Keratinocyte (primary cell): ENCODE results near the gene GHRH. TPM values are rescaled to one million over a fixed set of nuclear protein-coding genes. Genes with fewer than 3 reads are reported as not detected.

Experiments
- DNase-seq: peaks from one replicate; pipeline ENCODE4 v3.0.0-alpha.2; 2011; ENCODE audit warnings: low read depth, missing footprints, low spot score
- FAIRE-seq: peaks from 2 replicates; lab custom pipeline; 2011; peaks lifted over from hg19 to GRCh38; lab: Jason Lieb, UNC
- H2AFZ ChIP-seq: 2 replicates; pipeline ENCODE4 v1.6.0; 2012; ENCODE audit warnings: low read length, control low read depth, inconsistent platforms; ENCODE audit not compliant: control insufficient read depth
- H3K27ac ChIP-seq: 2 replicates; pipeline ENCODE4 v1.5.1; 2011; ENCODE audit warnings: low read length; ENCODE audit not compliant: control insufficient read depth, insufficient read depth
- H3K27me3 ChIP-seq: 3 replicates; pipeline ENCODE4 v1.6.0; 2011; ENCODE audit warnings: low read length; ENCODE audit not compliant: control insufficient read depth, insufficient read depth; ENCODE audit errors: extremely low read depth
- H3K36me3 ChIP-seq, 2 experiments: 2 replicates in 1 of 2; 3 replicates in 1 of 2; pipeline ENCODE4 v1.5.1; 2011; ENCODE audit warnings: low read length in 2 of 2, mild to moderate bottlenecking in 1 of 2; ENCODE audit not compliant: control insufficient read depth in 2 of 2, insufficient read depth in 2 of 2; ENCODE audit errors: extremely low read depth in 1 of 2
- H3K4me1 ChIP-seq: 3 replicates; pipeline ENCODE4 v1.5.1; 2011; ENCODE audit warnings: low read length; ENCODE audit not compliant: control insufficient read depth, insufficient read depth; ENCODE audit errors: extremely low read depth
- H3K4me2 ChIP-seq: 3 replicates; pipeline ENCODE4 v1.6.0; 2011; ENCODE audit warnings: low read depth, low read length; ENCODE audit not compliant: control insufficient read depth, insufficient read depth; ENCODE audit errors: extremely low read depth
- H3K4me3 ChIP-seq, 3 experiments: fragments of 200-600 bp in 1 of 3; sonication (generic) in 1 of 3; 2 replicates in 2 of 3; 3 replicates in 1 of 3; pipeline ENCODE4 v1.5.1; 2011 to 2016; ENCODE audit warnings: low read length in 3 of 3, mild to moderate bottlenecking in 3 of 3, control low read depth in 2 of 3, inconsistent platforms in 1 of 3, low read depth in 1 of 3, mixed read lengths in 1 of 3, mixed run types in 1 of 3, moderate library complexity in 1 of 3; ENCODE audit not compliant: control insufficient read depth in 2 of 3, insufficient read depth in 2 of 3; ENCODE audit errors: extremely low read depth in 1 of 3
- H3K79me2 ChIP-seq: 2 replicates; pipeline ENCODE4 v1.6.0; 2012; ENCODE audit warnings: low read length; ENCODE audit not compliant: control insufficient read depth, insufficient read depth
- H3K9ac ChIP-seq: 3 replicates; pipeline ENCODE4 v1.6.0; 2011; ENCODE audit warnings: low read length; ENCODE audit not compliant: control insufficient read depth, insufficient read depth; ENCODE audit errors: extremely low read depth
- H3K9me1 ChIP-seq: 3 replicates; pipeline ENCODE4 v1.6.0; 2011; ENCODE audit warnings: low read length; ENCODE audit not compliant: control insufficient read depth, insufficient read depth; ENCODE audit errors: extremely low read depth
- H3K9me3 ChIP-seq: 2 replicates; pipeline ENCODE4 v1.5.1; 2012; ENCODE audit warnings: low read depth, low read length; ENCODE audit not compliant: control insufficient read depth
- H4K20me1 ChIP-seq: 3 replicates; pipeline ENCODE4 v1.6.0; 2011; ENCODE audit warnings: low read length; ENCODE audit not compliant: control insufficient read depth, insufficient read depth; ENCODE audit errors: extremely low read depth
- CTCF ChIP-seq, 3 experiments: IDR thresholded peaks in 1 of 3; conservative IDR thresholded peaks in 1 of 3; optimal IDR thresholded peaks in 1 of 3; 2 replicates in 2 of 3; 3 replicates in 1 of 3; pipeline versions ENCODE3 to v1.5.1; 2011; ENCODE audit warnings: low read length in 3 of 3, mild to moderate bottlenecking in 3 of 3, moderate library complexity in 2 of 3, control low read depth in 1 of 3, inconsistent platforms in 1 of 3; ENCODE audit not compliant: insufficient read depth in 2 of 3; ENCODE audit errors: extremely low read depth in 1 of 3
- EZH2 ChIP-seq: IDR thresholded peaks from one replicate; pipeline ENCODE4 v1.6.1; 2012; ENCODE audit warnings: inconsistent platforms, mild to moderate bottlenecking, low read length, moderate library complexity
- dilution Hi-C: fragments of 300-500 bp; cut with MboI; formaldehyde crosslinking; loops from one replicate; pipeline ENCODE4 v1.7.0; 2020; ENCODE audit warnings: low sequenced_read_pairs; ENCODE audit not compliant: extremely low pct_ligation_motif_present
- polyA plus RNA-seq, 5 experiments: library from polyadenylated mRNA; depleted of rRNA in 3 of 5; stranded (reverse) in 3 of 5; stranded (forward) in 1 of 5; unstranded in 1 of 5; fragments of >200 nt; gene quantifications; 1 replicate in 1 of 5; 2 replicates in 3 of 5; 3 replicates in 1 of 5; pipeline versions ENCODE4 v1.2.1 to v1.2.3, GENCODE V29; 2011 to 2012; ENCODE audit warnings: missing spikeins in 2 of 5, low read depth in 1 of 5, low replicate concordance in 1 of 5

Gene GHRH
- polyA plus RNA-seq, 1 donor (not counting 4 experiments of a cell fraction or from before 2014, with no cell fraction given): not detected

GRCh38 chr20:37235065-37235464, 26.5 kb downstream of the GHRH start:
- peaks cover 2% of the 10 kb centered on the region for H4K20me1 ChIP-seq
- FAIRE-seq: no peak
- no peak for DNase-seq
- no peaks in the 10 kb centered on the region for H3K79me2 ChIP-seq
- H3K27me3 ChIP-seq: no peaks in the 10 kb centered on the region
- no peak overlapping the region for H3K4me2 ChIP-seq
- H3K9me3 ChIP-seq: no peaks in the 10 kb centered on the region
- dilution Hi-C loops: no loop called here
- no peak overlapping the region for H3K9ac ChIP-seq
- H2AFZ ChIP-seq: no peak overlapping the region
- H3K4me3 ChIP-seq: no peak overlapping the region
- TF ChIP-seq CTCF (optimal IDR thresholded peaks at IDR 0.05 in 1 of 3, IDR thresholded peaks at IDR 0.05 in 1 of 3, conservative IDR thresholded peaks at IDR 0.05 in 1 of 3; ENCODE audit: extremely low read depth in 1 of 3, insufficient read depth in 2 of 3, low read length in 3 of 3) (no peak), EZH2 (no peak)
- H3K27ac ChIP-seq: no peak overlapping the region
- H3K4me1 ChIP-seq: peaks cover 9% of the 10 kb centered on the region
- H3K9me1 ChIP-seq: no peaks in the 10 kb centered on the region
- peaks cover 41 to 48% of the 10 kb centered on the region in 2 experiments for H3K36me3 ChIP-seq

- Histone ChIP-seq H3K4me2 (no peak overlapping the region), H3K27me3 (no peaks in the 10 kb centered on the region), H3K9ac (no peak overlapping the region), H3K9me3 (no peaks in the 10 kb centered on the region), H2AFZ (no peak overlapping the region), H3K36me3 (peaks cover 45 to 49% of the 10 kb centered on the region in 2 experiments), H3K27ac (no peak overlapping the region), H3K79me2 (no peaks in the 10 kb centered on the region), H4K20me1 (peaks cover 3% of the 10 kb centered on the region), H3K4me1 (peaks cover 6% of the 10 kb centered on the region), H3K9me1 (no peaks in the 10 kb centered on the region), H3K4me3 (no peak overlapping the region)
- dilution Hi-C loops: no loop called here
- DNase-seq: no peak
- TF ChIP-seq CTCF (optimal IDR thresholded peaks at IDR 0.05 in 1 of 3, IDR thresholded peaks at IDR 0.05 in 1 of 3, conservative IDR thresholded peaks at IDR 0.05 in 1 of 3; ENCODE audit: extremely low read depth in 1 of 3, insufficient read depth in 2 of 3, low read length in 3 of 3) (no peak), EZH2 (no peak)
- FAIRE-seq: no peak
These were observed 27.4 kb downstream of the GHRH start for GRCh38 chr20:37234254-37234581.
